GM12892 (cell line): ENCODE measurements around the gene SGPL1.

Experiments used
- POLR2A ChIP-seq: IDR thresholded peaks from 2 replicates; pipeline ENCODE4 v1.6.1; 2011; ENCODE audit warnings: low read depth, low read length, control low read depth
- POLR2AphosphoS5 ChIP-seq: IDR thresholded peaks from 2 replicates; pipeline ENCODE4 v1.6.1; 2011; ENCODE audit warnings: low read depth, low read length, control low read depth
- TAF1 ChIP-seq: IDR thresholded peaks from 2 replicates; pipeline ENCODE4 v1.6.1; 2011; ENCODE audit warnings: low read depth, mild to moderate bottlenecking, control low read depth, low read length, borderline replicate concordance

- no peak for TF ChIP-seq POLR2AphosphoS5
- TF ChIP-seq POLR2A = no peak
- no peak for TF ChIP-seq TAF1
These were observed 6.6 kb upstream of the SGPL1 start for GRCh38 chr10:70809011-70809611.
